GM18511 (cell line): ENCODE results near the gene SMG5.

Source experiments
- ATAC-seq: cut with Tn5 transposase; IDR thresholded peaks from one replicate; pipeline ENCODE4 v1.9.1; 2021; ENCODE audit warnings: mild to moderate bottlenecking, moderate library complexity; ENCODE audit not compliant: unreplicated experiment

Gene SMG5

GRCh38 chr1:156214024-156214748, 68.4 kb downstream of the SMG5 start:
- ATAC-seq = no peak

- ATAC-seq = no peak
Observed at GRCh38 chr1:156213644-156213966, 69.0 kb downstream of the SMG5 start.

GRCh38 chr1:156212833-156213643, 69.6 kb downstream of the SMG5 start, which contains the start of gene PMF1:
TSS of gene PMF1 (plus strand) at chr1:156213007. CDS start at chr1:156213016, 9 bp downstream.
- ATAC-seq = peak; percentile 93

- ATAC-seq = no peak
Observed at GRCh38 chr1:156212130-156212529, 70.5 kb downstream of the SMG5 start.

- no peak for ATAC-seq
Observed at GRCh38 chr1:156211243-156211642, 71.4 kb downstream of the SMG5 start.

- no peak for ATAC-seq
Observed at GRCh38 chr1:156204686-156205085, 77.9 kb downstream of the SMG5 start.

- ATAC-seq = no peak
Observed at GRCh38 chr1:156203331-156203730, 79.3 kb downstream of the SMG5 start.

- ATAC-seq = no peak
Observed at GRCh38 chr1:156200044-156200443, 82.6 kb downstream of the SMG5 start.
